Measurements from ENCODE around the gene SUGCT.
"Not testable (repeated sequence)": the region's sequence is repeated elsewhere in the genome, so short reads cannot be mapped to it uniquely, and the experiment has no call there.

Gene SUGCT

GRCh38 chr7:40604601-40605438 is 470.0 kb downstream of the SUGCT start:
- in situ Hi-C loops (cut with HindIII; ENCODE audit: low sequenced_read_pairs): no loop called here

- in situ Hi-C loops (cut with HindIII; ENCODE audit: low sequenced_read_pairs): no loop called here
Measured at GRCh38 chr7:40608321-40609075, 473.7 kb downstream of the SUGCT start.

DNA sequence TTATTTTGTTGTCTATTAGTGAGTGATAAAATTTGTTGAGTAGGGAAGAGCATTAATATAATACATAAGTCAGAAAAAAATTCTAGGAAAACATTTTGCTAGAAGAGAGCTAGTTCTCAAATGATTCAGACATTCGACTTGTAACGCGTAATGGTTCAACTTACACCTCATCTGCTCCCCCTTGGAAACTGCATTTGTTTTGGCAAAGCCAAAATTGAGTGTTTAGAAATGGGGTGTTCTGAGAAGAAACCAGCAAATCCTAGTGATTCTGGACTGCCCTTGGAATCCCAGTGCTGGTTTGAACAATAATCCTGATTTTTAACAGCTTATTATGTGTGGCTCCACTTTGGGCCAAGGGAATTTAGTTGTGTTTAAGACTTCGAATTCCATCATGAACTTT is 475.7 kb downstream of the SUGCT start:
- in situ Hi-C loops (cut with HindIII; ENCODE audit: low sequenced_read_pairs): no loop called here

- in situ Hi-C loops (cut with HindIII; ENCODE audit: low sequenced_read_pairs): no loop called here
Measured at GRCh38 chr7:40611095-40611871, 476.5 kb downstream of the SUGCT start.

- in situ Hi-C loops (cut with HindIII; ENCODE audit: low sequenced_read_pairs): no loop called here
Measured at GRCh38 chr7:40612298-40612697, 477.5 kb downstream of the SUGCT start.

DNA sequence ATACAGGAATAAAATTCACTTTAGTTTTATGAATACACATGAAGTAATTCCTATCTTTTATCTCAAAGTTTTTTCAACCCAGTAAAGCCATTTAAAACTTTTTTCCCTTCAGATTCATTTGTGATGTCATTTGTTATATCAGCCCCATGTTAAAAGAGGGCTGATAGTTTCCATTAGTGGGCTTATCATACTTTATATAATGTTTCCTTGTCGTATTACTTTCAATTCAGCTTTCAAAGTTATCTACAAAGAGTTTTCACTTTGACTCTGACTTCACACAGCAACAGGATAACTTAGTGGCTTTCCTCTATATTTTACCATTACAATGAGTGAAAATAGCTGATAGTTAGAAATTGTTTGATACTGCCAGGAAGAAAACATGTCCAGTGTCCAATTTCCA is 484.8 kb downstream of the SUGCT start:
- in situ Hi-C loops (cut with HindIII; ENCODE audit: low sequenced_read_pairs): no loop called here

GRCh38 chr7:40621592-40621998 is 486.8 kb downstream of the SUGCT start:
- in situ Hi-C loops (cut with HindIII; ENCODE audit: low sequenced_read_pairs): no loop called here

- in situ Hi-C loops (cut with HindIII; ENCODE audit: low sequenced_read_pairs): no loop called here
Measured at GRCh38 chr7:40622941-40623501, 488.2 kb downstream of the SUGCT start.

- in situ Hi-C loops (cut with HindIII; ENCODE audit: low sequenced_read_pairs): no loop called here
Measured at GRCh38 chr7:40623863-40624262, 489.1 kb downstream of the SUGCT start.

GRCh38 chr7:40627361-40627760 is 492.6 kb downstream of the SUGCT start:
- in situ Hi-C loops (cut with HindIII; ENCODE audit: low sequenced_read_pairs): not testable (repeated sequence)

DNA sequence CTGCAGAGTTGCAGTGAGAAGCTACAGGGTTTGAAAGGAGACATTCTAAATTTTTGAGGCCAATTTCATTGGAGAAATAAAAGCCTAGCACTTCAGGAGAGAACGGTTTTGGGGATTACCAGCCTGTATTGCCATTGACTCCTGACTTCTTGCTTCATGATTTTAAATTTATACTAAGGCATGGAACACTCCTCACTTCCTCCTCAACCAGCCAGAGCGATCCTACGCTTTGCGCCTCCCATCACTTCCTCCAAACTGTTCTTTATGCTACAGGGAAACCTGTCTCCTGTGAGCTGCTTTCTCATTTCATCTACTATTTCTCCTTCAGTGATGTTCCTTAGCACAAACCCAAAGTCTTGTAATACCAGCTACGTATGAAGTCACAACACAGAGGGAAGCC is 495.1 kb downstream of the SUGCT start:
- in situ Hi-C loops (cut with HindIII; ENCODE audit: low sequenced_read_pairs): no loop called here

DNA sequence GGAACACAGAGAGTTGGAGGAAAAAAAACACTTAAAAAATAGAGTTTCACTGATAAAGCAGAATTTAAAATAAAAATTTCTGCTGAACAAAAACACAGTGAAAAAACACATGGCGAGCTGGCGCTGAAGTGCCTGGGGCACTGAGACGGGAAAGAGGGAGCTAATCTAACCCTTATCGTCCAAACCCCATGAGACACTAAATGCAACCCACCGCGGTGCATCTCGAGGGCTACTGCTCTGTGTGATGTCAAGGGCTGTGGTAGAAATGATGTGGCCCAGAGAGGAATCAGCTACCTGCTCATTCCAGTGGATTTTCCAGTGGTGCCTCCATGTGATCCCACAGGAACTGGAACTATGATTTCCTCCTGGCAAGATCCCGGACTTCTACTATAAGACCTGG is 499.3 kb downstream of the SUGCT start:
- in situ Hi-C loops (cut with HindIII; ENCODE audit: low sequenced_read_pairs): no loop called here

- in situ Hi-C loops (cut with HindIII; ENCODE audit: low sequenced_read_pairs): no loop called here
Measured at GRCh38 chr7:40638545-40639320, 503.9 kb downstream of the SUGCT start.

- in situ Hi-C loops (cut with HindIII; ENCODE audit: low sequenced_read_pairs): no loop called here
Measured at GRCh38 chr7:40640566-40640965, 505.8 kb downstream of the SUGCT start.

GRCh38 chr7:40641701-40642100 is 506.9 kb downstream of the SUGCT start:
- in situ Hi-C loops (cut with HindIII; ENCODE audit: low sequenced_read_pairs): no loop called here

- in situ Hi-C loops (cut with HindIII; ENCODE audit: low sequenced_read_pairs): no loop called here
Measured at GRCh38 chr7:40643664-40644063, 508.9 kb downstream of the SUGCT start.

DNA sequence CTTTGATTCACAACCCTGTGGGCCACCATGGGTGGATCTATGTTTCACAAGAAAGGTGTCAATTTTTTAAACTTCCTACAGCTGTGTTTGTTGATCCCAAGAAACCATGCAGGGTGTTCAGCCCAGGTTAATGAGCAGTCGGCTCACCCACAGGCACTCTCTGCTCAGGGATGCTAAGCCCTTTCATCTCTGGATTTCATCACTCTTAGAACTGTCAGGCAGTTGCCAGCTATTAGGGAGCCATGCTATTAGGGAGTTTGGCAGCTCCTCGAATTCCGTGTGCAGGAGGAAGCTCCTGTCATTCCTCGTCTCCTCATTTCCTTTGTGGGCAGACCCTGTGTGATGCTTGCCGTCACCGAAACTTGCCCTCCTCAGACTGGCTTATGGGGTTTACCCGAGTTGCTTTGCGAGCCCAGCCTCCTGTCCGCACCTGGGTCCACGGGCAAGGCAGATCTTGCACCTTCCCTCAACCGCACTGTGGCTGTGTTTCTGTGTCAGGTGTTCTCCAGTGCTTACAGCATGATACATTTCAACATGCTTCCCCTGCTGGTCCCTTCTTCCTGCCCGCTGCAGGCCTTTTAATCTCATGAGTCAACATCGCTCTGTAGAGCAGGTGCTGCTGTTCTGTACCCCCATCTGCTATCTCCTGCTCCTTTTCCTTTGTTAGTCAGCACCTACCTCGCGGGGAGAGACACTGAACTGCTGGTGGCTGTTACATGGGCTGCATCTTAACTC is 509.8 kb downstream of the SUGCT start:
- in situ Hi-C loops (cut with HindIII; ENCODE audit: low sequenced_read_pairs): no loop called here

DNA sequence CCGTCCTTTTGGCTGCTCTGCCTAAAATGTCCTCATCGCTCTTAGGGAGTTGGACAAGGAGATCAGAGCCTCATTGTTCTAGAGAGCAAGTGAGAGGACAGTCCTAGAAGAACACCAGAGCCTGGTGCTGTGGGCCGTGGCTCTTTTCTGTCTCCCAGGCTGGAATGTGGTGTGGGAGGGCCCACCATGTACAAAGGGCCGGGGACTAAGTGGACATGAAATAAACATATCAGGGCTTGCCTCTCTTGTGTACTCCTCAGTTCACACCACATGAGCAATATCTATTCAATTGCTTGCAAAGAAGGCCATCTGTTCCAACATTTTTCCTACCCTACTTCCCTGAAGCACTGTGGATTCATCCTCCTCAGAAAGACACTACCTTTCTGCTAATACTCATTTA is 510.4 kb downstream of the SUGCT start:
- in situ Hi-C loops (cut with HindIII; ENCODE audit: low sequenced_read_pairs): no loop called here

DNA sequence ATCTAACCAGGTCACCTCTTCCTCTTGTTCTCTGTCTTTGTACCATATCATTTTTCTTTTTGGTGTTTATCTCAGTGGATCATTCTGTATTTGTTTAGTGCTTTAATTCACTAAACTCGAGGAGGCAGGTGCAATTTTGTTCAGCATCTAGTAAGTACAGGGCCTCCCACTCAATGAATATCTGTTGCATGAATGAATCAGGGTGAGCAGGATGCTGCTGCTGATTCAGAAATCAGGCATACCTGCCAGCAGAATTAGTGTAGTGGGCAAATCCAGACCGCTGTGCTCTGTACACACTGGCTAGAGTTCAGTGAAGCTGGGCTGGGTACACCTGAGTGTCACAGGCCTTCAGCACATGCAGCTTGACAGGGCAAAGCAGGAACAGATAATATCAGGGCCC is 511.9 kb downstream of the SUGCT start:
- in situ Hi-C loops (cut with HindIII; ENCODE audit: low sequenced_read_pairs): no loop called here

GRCh38 chr7:40647719-40648118 is 512.9 kb downstream of the SUGCT start:
- in situ Hi-C loops (cut with HindIII; ENCODE audit: low sequenced_read_pairs): no loop called here
